Fibroblast of villous mesenchyme (primary cell): ENCODE measurements around the gene SUPT16H. TPM values are rescaled to one million over a fixed set of nuclear protein-coding genes. Genes with fewer than 3 reads are reported as not detected.

ENCODE experiments used
- DNase-seq: peaks from one replicate; pipeline ENCODE4 v3.0.0-alpha.2; 2010; ENCODE audit warnings: low read depth
- H3K4me3 ChIP-seq: 2 replicates; pipeline ENCODE4 v1.5.1; 2011; ENCODE audit warnings: low read depth, mild to moderate bottlenecking, low read length
- CTCF ChIP-seq: IDR thresholded peaks from 2 replicates; pipeline ENCODE4 v1.5.1; 2012; ENCODE audit warnings: low read depth, mild to moderate bottlenecking, low read length; ENCODE audit not compliant: insufficient read depth
- total RNA-seq: library from RNA; depleted of rRNA; stranded (reverse); fragments of >200 nt; gene quantifications from 2 replicates; pipeline ENCODE4 v1.2.3, GENCODE V29; 2012

The SUPT16H gene
- total RNA-seq, 1 donor, result 87.7 TPM

GRCh38 chr14:21408147-21408546, 24.3 kb upstream of the SUPT16H start:
- DNase-seq, result peak; percentile 32
- no peak for TF ChIP-seq CTCF
- no peak overlapping the region for H3K4me3 ChIP-seq

GRCh38 chr14:21406213-21406612, 22.4 kb upstream of the SUPT16H start:
- no peak overlapping the region for H3K4me3 ChIP-seq
- DNase-seq, result no peak
- no peak for TF ChIP-seq CTCF

GRCh38 chr14:21405097-21405496, 21.3 kb upstream of the SUPT16H start:
- no peak for DNase-seq
- TF ChIP-seq CTCF, result no peak
- H3K4me3 ChIP-seq, result no peak overlapping the region

- no peak overlapping the region for H3K4me3 ChIP-seq
- no peak for TF ChIP-seq CTCF
- DNase-seq, result no peak
Measured at GRCh38 chr14:21399311-21399870, 15.6 kb upstream of the SUPT16H start.

- no peak for DNase-seq
- TF ChIP-seq CTCF, result no peak
- no peak overlapping the region for H3K4me3 ChIP-seq
Measured at GRCh38 chr14:21398901-21399300, 15.1 kb upstream of the SUPT16H start.

GRCh38 chr14:21395450-21395849, 11.6 kb upstream of the SUPT16H start:
- H3K4me3 ChIP-seq, result no peak overlapping the region
- no peak for DNase-seq
- no peak for TF ChIP-seq CTCF
